ENCODE data around the gene CD74. TPM values are rescaled to one million over a fixed set of nuclear protein-coding genes. Genes with fewer than 3 reads are reported as not detected.
A peak's percentile ranks its signal among the peaks of the same experiment; 100 is the strongest.

CD74 gene
- total and polyA plus RNA-seq, 10 of the 15 experiments (the other 5 are each of a cell fraction or from before 2014, with no cell fraction given) = 1,387 to 11,063 (median 3,922) TPM

- peak; percentile 34 for TF ChIP-seq POU2F2 (IDR thresholded peaks at IDR 0.05; ENCODE audit: borderline replicate concordance, low read depth, low read length)
- TF ChIP-seq RUNX3 (IDR thresholded peaks at IDR 0.05; ENCODE audit: low read length) = no peak
- no peak for TF ChIP-seq ASH2L (IDR thresholded peaks at IDR 0.05; ENCODE audit: borderline replicate concordance, low read depth)
- no peak; the same call in none of the 2 replicates for TF ChIP-seq SMAD5 (IDR thresholded peaks at IDR 0.05; ENCODE audit: low read depth)
- TF ChIP-seq FOXK2 (IDR thresholded peaks at IDR 0.05) = no peak
- no peak for TF ChIP-seq MEF2A (IDR thresholded peaks at IDR 0.05; ENCODE audit: insufficient read depth, low read depth, low read length)
- no peak for TF ChIP-seq FOS (IDR thresholded peaks at IDR 0.05; ENCODE audit: borderline replicate concordance, extremely low read depth, insufficient read length)
- no peak for TF ChIP-seq GABPA (IDR thresholded peaks at IDR 0.05; ENCODE audit: low read depth)
- no peak for TF ChIP-seq ZNF622 (IDR thresholded peaks at IDR 0.05)
- TF ChIP-seq EP300 (IDR thresholded peaks at IDR 0.05; ENCODE audit: borderline replicate concordance in 1 of 2, control insufficient read depth in 1 of 2, low read depth in 2 of 2, low read length in 2 of 2) = no peak
- no peak for TF ChIP-seq SUPT20H (IDR thresholded peaks at IDR 0.05; ENCODE audit: borderline replicate concordance, control insufficient read depth, low read depth, low read length)
- TF ChIP-seq POLR2A (IDR thresholded peaks at IDR 0.05; ENCODE audit: low read depth, low read length) = peak; percentile 33
- TF ChIP-seq ZNF217 (IDR thresholded peaks at IDR 0.05) = no peak
- TF ChIP-seq BACH1 (IDR thresholded peaks at IDR 0.05; ENCODE audit: borderline replicate concordance) = no peak; the same call in none of the 2 replicates
- TF ChIP-seq POLR2AphosphoS2 (IDR thresholded peaks at IDR 0.05; ENCODE audit: low read depth, low read length) = peak; percentile 89
- TF ChIP-seq BCL3 (IDR thresholded peaks at IDR 0.05; ENCODE audit: borderline replicate concordance, insufficient read depth, low read depth, low read length, poor library complexity, severe bottlenecking) = peak; percentile 90
- TF ChIP-seq NFXL1 (IDR thresholded peaks at IDR 0.05; ENCODE audit: borderline replicate concordance) = 0 out of 2 replicates have a peak, but pooled peaks have one; percentile 20
- peak; percentile 18 for TF ChIP-seq POLR2AphosphoS5 (IDR thresholded peaks at IDR 0.05; ENCODE audit: low read length)
- no peak for TF ChIP-seq ATF3 (IDR thresholded peaks at IDR 0.05; ENCODE audit: borderline replicate concordance, extremely low read depth, low read depth, low read length)
- TF ChIP-seq CREM (IDR thresholded peaks at IDR 0.05; ENCODE audit: low read depth) = no peak
- TF ChIP-seq ZBED1 (IDR thresholded peaks at IDR 0.05; ENCODE audit: borderline replicate concordance) = peak; percentile 21; the same call in 1 of the 2 replicates
- no peak for TF ChIP-seq CBX3 (IDR thresholded peaks at IDR 0.05; ENCODE audit: borderline replicate concordance, low read depth)
- TF ChIP-seq ATF2 (IDR thresholded peaks at IDR 0.05; ENCODE audit: low read length) = no peak
- peak; percentile 64; the same call in 1 of the 2 replicates for TF ChIP-seq BMI1 (IDR thresholded peaks at IDR 0.05; ENCODE audit: borderline replicate concordance)
- TF ChIP-seq RB1 (IDR thresholded peaks at IDR 0.05; ENCODE audit: borderline replicate concordance) = no peak
- TF ChIP-seq CBX5 (IDR thresholded peaks at IDR 0.05; ENCODE audit: low read depth) = no peak
- no peak for TF ChIP-seq EZH2 (IDR thresholded peaks at IDR 0.05; ENCODE audit: borderline replicate concordance, control insufficient read depth, low read depth, low read length)
- TF ChIP-seq SUZ12 (IDR thresholded peaks at IDR 0.05; ENCODE audit: unreplicated experiment) = no peak
- TF ChIP-seq WRNIP1 (IDR thresholded peaks at IDR 0.05; ENCODE audit: borderline replicate concordance, low read depth, low read length) = no peak
Measured at GRCh38 chr5:150399524-150400211, 13.0 kb downstream of the CD74 start (continued).

Measured in GM12878 (cell line).